ENCODE results near the gene TMEM121.

Gene TMEM121

GRCh38 chr14:105499256-105500035 lies 26.9 kb upstream of the TMEM121 start:
- no peak overlapping the region for H3K4me3 ChIP-seq (replicated peaks; ENCODE audit: low read depth, low read length)
- no peak for TF ChIP-seq CTCF (IDR thresholded peaks at IDR 0.05; ENCODE audit: low read depth, low read length, missing control alignments)
- no peak for DNase-seq (ENCODE audit: extremely low read depth, low read depth)

- TF ChIP-seq CTCF (IDR thresholded peaks at IDR 0.05; ENCODE audit: low read depth, low read length, missing control alignments): no peak
- no peak for DNase-seq (ENCODE audit: extremely low read depth, low read depth)
Measured at GRCh38 chr14:105500036-105500725, 26.2 kb upstream of the TMEM121 start.

GRCh38 chr14:105500726-105501101 lies 25.7 kb upstream of the TMEM121 start:
- no peak for DNase-seq (ENCODE audit: extremely low read depth, low read depth)
- no peak for TF ChIP-seq CTCF (IDR thresholded peaks at IDR 0.05; ENCODE audit: low read depth, low read length, missing control alignments)
- H3K4me3 ChIP-seq (replicated peaks; ENCODE audit: low read depth, low read length): no peak overlapping the region

More at GRCh38 chr14:105500036-105500725, 26.2 kb upstream of the TMEM121 start:
- H3K4me3 ChIP-seq (replicated peaks; ENCODE audit: low read depth, low read length): no peak overlapping the region

- DNase-seq (ENCODE audit: extremely low read depth, low read depth): no peak
Measured at GRCh38 chr14:105501504-105502291, 24.7 kb upstream of the TMEM121 start.

GRCh38 chr14:105502446-105503295 lies 23.7 kb upstream of the TMEM121 start:
- no peak for DNase-seq (ENCODE audit: extremely low read depth, low read depth)
- no peak overlapping the region for H3K4me3 ChIP-seq (replicated peaks; ENCODE audit: low read depth, low read length)
- TF ChIP-seq CTCF (IDR thresholded peaks at IDR 0.05; ENCODE audit: low read depth, low read length, missing control alignments): no peak

More at GRCh38 chr14:105501504-105502291, 24.7 kb upstream of the TMEM121 start:
- no peak for TF ChIP-seq CTCF (IDR thresholded peaks at IDR 0.05; ENCODE audit: low read depth, low read length, missing control alignments)
- no peak overlapping the region for H3K4me3 ChIP-seq (replicated peaks; ENCODE audit: low read depth, low read length)

GRCh38 chr14:105503296-105503640 lies 23.1 kb upstream of the TMEM121 start:
- H3K4me3 ChIP-seq (replicated peaks; ENCODE audit: low read depth, low read length): no peak overlapping the region

More at GRCh38 chr14:105503296-105503640, 23.1 kb upstream of the TMEM121 start:
- no peak for TF ChIP-seq CTCF (IDR thresholded peaks at IDR 0.05; ENCODE audit: low read depth, low read length, missing control alignments)
- no peak for DNase-seq (ENCODE audit: extremely low read depth, low read depth)

All from HFF-Myc (cell line).